DOHH2 (cell line): ENCODE measurements around the gene PXN.

Experiments
- EZH2phosphoT487 ChIP-seq: fragments of 200-600 bp; sonication (generic); IDR thresholded peaks from 2 replicates; pipeline ENCODE4 v1.6.1; 2017; ENCODE audit warnings: borderline replicate concordance, mild to moderate bottlenecking, antibody characterized with exemption, low read length, moderate library complexity, mixed read lengths
- TF ChIP-seq, protein P1 (sequence below): fragments of 200-600 bp; sonication (generic); IDR thresholded peaks from one replicate; pipeline ENCODE4 v1.5.1; 2014; ENCODE audit warnings: antibody characterized with exemption, mild to moderate bottlenecking, low read depth, low read length; ENCODE audit not compliant: poor library complexity, severe bottlenecking

DNA sequence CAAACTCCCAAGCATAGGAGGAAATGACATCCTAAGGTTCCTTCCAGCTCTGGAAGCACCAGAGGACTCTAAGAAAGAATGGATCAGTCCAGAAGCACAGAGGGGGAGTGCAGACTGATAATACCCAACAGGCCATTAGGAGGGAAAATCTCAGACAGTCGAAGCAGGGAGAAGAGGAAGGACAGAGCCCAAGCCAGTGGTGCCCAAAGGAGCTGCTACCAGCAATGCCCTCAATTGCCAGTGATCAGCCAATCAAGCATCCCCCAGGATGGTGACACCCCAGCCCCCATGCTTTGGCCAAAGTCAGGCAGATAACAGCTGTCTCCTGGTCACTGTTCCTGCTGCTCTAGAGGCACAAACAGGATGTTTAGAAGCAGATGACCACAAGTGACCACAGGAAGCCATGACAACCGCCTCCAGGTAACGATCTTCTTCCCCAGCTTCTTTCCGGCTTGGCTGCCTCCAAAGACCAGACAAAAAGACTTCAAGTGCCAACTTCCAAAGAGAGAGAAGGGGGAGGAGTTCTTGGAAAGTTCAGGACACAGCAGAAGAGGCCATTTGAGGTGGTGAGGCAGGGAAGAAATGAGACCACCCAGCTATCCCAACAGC is 16.2 kb downstream of the PXN start:
- TF ChIP-seq, protein P1, sequence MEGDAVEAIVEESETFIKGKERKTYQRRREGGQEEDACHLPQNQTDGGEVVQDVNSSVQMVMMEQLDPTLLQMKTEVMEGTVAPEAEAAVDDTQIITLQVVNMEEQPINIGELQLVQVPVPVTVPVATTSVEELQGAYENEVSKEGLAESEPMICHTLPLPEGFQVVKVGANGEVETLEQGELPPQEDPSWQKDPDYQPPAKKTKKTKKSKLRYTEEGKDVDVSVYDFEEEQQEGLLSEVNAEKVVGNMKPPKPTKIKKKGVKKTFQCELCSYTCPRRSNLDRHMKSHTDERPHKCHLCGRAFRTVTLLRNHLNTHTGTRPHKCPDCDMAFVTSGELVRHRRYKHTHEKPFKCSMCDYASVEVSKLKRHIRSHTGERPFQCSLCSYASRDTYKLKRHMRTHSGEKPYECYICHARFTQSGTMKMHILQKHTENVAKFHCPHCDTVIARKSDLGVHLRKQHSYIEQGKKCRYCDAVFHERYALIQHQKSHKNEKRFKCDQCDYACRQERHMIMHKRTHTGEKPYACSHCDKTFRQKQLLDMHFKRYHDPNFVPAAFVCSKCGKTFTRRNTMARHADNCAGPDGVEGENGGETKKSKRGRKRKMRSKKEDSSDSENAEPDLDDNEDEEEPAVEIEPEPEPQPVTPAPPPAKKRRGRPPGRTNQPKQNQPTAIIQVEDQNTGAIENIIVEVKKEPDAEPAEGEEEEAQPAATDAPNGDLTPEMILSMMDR = no peak
- TF ChIP-seq EZH2phosphoT487 = no peak
